ENCODE measurements around the gene HOXD4. TPM values are rescaled to one million over a fixed set of nuclear protein-coding genes. Genes with fewer than 3 reads are reported as not detected.

HOXD4 gene
- total RNA-seq (not detected), polyA plus RNA-seq (not detected)

DNA sequence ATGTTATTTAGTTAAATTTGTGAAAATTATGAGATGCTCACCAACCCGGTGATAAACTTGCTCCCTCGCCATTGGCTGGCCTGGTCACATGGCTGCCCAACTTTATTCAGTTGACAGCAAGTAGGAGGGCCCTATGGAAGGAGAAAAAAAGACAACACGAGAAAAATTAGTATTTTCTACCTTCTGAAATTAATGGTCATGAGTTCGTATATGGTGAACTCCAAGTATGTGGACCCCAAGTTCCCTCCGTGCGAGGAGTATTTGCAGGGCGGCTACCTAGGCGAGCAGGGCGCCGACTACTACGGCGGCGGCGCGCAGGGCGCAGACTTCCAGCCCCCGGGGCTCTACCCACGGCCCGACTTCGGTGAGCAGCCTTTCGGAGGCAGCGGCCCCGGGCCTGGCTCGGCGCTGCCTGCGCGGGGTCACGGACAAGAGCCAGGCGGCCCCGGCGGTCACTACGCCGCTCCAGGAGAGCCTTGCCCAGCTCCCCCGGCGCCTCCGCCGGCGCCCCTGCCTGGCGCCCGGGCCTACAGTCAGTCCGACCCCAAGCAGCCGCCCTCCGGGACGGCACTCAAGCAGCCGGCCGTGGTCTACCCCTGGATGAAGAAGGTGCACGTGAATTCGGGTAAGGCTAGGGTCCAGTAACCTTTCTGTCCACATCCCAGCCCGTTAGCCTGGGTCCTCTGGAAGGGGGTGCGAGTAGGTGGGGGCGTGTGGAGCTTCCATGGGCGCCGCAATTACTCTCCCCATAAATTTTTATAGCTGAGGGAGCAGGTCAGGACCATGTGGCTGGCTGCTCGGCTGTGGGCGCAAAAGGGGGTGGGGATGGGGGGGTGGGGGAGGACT is at the start of gene HOXD4:
Gene HOXD4 (plus strand): TSS at position 109 of the 846 bp plus-strand sequence. CDS start 84 bp downstream, at position 193.
- H3K9me3 ChIP-seq (ENCODE audit: control insufficient read depth in 1 of 2, low read length in 2 of 2) = no peaks in the 10 kb centered on the region
- H3K36me3 ChIP-seq (ENCODE audit: insufficient read depth, low read length) = no peaks in the 10 kb centered on the region
- Mint-ChIP-seq H3K36me3 (no peaks in the 10 kb centered on the region), H3K27ac (peak within 1 kb of the TSS in 2 of 7 donors; percentile 45 to 51), H3K4me1 (peaks cover 1 to 7% (median 4%) of the 10 kb centered on the region in 4 donors), H3K4me3 (peak within 1 kb of the TSS in 1 of 8 donors; percentile 31), H3K27me3 (peaks cover 68 to 77% of the 10 kb centered on the region in 2 donors), H3K9me3 (peaks cover 0 to 4% (median under 1%) of the 10 kb centered on the region in 8 donors)
- ChIA-PET POLR2A (ENCODE audit: partially characterized antibody) (no interaction called here), CTCF (ENCODE audit: partially characterized antibody) (interaction anchor here (0.7 to 1.0 kb wide), 2 partner anchors 25 to 997 kb away, joined by 3 read pairs; no protein-coding TSS in a partner anchor)
- no peak within 1 kb of the TSS for H3K27ac ChIP-seq (ENCODE audit: low read depth, low read length)
- peaks cover 64% of the 10 kb centered on the region for H3K27me3 ChIP-seq (ENCODE audit: insufficient read depth, low read length)
- DNase-seq = no peak
- H3K4me3 ChIP-seq (ENCODE audit: low read length in 2 of 2) = no peak within 1 kb of the TSS
- no peaks in the 10 kb centered on the region for H3K4me1 ChIP-seq (ENCODE audit: insufficient read depth, low read length)
- intact Hi-C loops (cut with micrococcal nuclease) = no loop called here

- intact Hi-C loops (cut with micrococcal nuclease) = no loop called here
- H3K36me3 ChIP-seq (ENCODE audit: insufficient read depth, low read length) = no peaks in the 10 kb centered on the region
- no peak overlapping the region for H3K27ac ChIP-seq (ENCODE audit: low read depth, low read length)
- H3K4me3 Mint-ChIP-seq = peak overlapping the region in 1 of 8 donors; percentile 5
- no peak for DNase-seq
- peaks cover 0 to 15% (median 4%) of the 10 kb centered on the region in 8 donors for H3K9me3 Mint-ChIP-seq
- ChIA-PET CTCF (ENCODE audit: partially characterized antibody) (interaction anchor here (1.6 to 2.4 kb wide), 2 partner anchors 25 to 414 kb away, joined by 3 to 6 read pairs; no protein-coding TSS in a partner anchor), POLR2A (ENCODE audit: partially characterized antibody) (no interaction called here)
- peaks cover 81 to 82% of the 10 kb centered on the region in 2 donors for H3K27me3 Mint-ChIP-seq
- peak overlapping the region in 2 of 7 donors; percentile 17 to 64 for H3K27ac Mint-ChIP-seq
- no peak overlapping the region for H3K4me3 ChIP-seq (ENCODE audit: low read length in 2 of 2)
- H3K4me1 ChIP-seq (ENCODE audit: insufficient read depth, low read length) = peaks cover 18% of the 10 kb centered on the region
- H3K36me3 Mint-ChIP-seq = peaks cover 0 to 2% of the 10 kb centered on the region in 2 donors
- peaks cover 13 to 47% (median 25%) of the 10 kb centered on the region in 4 donors for H3K4me1 Mint-ChIP-seq
- no peaks in the 10 kb centered on the region for H3K9me3 ChIP-seq (ENCODE audit: control insufficient read depth in 1 of 2, low read length in 2 of 2)
- H3K27me3 ChIP-seq (ENCODE audit: insufficient read depth, low read length) = peaks cover 79% of the 10 kb centered on the region
These were observed 49.5 kb upstream of the HOXD4 start for GRCh38 chr2:176101842-176102241.

DNA sequence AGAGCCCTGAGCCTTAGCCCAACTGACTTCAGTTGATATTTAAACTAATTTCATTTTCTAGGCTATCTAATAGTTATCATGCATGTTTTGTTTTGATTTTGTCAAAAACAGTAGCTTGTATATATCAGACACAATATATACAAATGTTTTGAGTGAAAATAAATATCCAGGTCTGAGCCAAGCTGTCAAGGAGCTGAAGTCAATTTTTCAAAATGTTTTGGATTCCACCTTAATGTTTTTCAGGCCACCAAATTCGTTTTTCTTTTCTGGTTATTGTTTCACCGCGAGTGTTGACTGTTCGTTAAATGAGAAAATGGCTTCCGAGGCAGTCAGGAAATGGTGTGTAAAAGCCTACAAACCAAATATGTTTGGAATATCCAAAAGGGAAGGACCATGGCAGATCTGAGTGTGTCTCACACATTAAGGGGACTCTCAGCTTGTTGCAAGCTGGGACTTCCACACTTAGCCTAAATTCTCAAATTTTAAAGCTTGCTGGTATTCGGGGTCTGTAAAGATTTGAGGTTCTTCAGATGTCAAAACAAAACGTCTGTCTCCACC is 49.0 kb upstream of the HOXD4 start:
- Histone ChIP-seq H3K27ac (ENCODE audit: low read depth, low read length) (no peak overlapping the region), H3K4me3 (ENCODE audit: low read length in 2 of 2) (no peak overlapping the region), H3K4me1 (ENCODE audit: insufficient read depth, low read length) (peaks cover 12% of the 10 kb centered on the region), H3K9me3 (ENCODE audit: control insufficient read depth in 1 of 2, low read length in 2 of 2) (no peaks in the 10 kb centered on the region), H3K27me3 (ENCODE audit: insufficient read depth, low read length) (peaks cover 79% of the 10 kb centered on the region), H3K36me3 (ENCODE audit: insufficient read depth, low read length) (no peaks in the 10 kb centered on the region)
- ChIA-PET POLR2A (ENCODE audit: partially characterized antibody) (no interaction called here), CTCF (ENCODE audit: partially characterized antibody) (interaction anchor here (1.6 to 2.4 kb wide), 2 partner anchors 25 to 415 kb away, joined by 3 to 6 read pairs; no protein-coding TSS in a partner anchor)
- Mint-ChIP-seq H3K4me3 (no peak overlapping the region), H3K27ac (peak overlapping the region in 1 of 7 donors; percentile 75), H3K36me3 (peaks cover 0 to 2% of the 10 kb centered on the region in 2 donors), H3K4me1 (peaks cover 11 to 45% (median 24%) of the 10 kb centered on the region in 4 donors), H3K27me3 (peaks cover 80 to 82% of the 10 kb centered on the region in 2 donors), H3K9me3 (peaks cover 0 to 15% (median 4%) of the 10 kb centered on the region in 8 donors)
- intact Hi-C loops (cut with micrococcal nuclease) = no loop called here
- no peak for DNase-seq

DNA sequence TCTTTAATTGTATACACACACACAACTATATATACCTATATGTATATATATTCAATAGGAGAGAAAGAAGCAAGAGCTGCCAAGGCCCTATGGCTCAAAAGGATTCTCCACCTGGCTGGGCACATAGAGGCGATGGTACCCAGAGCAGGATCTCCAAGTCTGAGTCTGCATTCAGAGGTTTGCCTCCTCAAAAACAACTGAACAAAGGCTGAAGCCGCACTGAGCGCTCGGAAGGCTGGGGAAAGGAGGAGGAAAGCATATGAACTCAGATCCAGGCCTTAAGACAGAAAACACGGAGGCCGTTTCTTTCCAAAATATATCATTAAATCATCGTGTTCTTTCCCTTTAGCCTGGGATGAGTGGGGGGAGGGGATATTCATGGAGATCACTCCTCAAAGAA is 48.2 kb upstream of the HOXD4 start:
- intact Hi-C loops (cut with micrococcal nuclease) = no loop called here
- Histone ChIP-seq H3K4me1 (ENCODE audit: insufficient read depth, low read length) (peaks cover 4% of the 10 kb centered on the region), H3K9me3 (ENCODE audit: control insufficient read depth in 1 of 2, low read length in 2 of 2) (no peaks in the 10 kb centered on the region), H3K36me3 (ENCODE audit: insufficient read depth, low read length) (no peaks in the 10 kb centered on the region), H3K27me3 (ENCODE audit: insufficient read depth, low read length) (peaks cover 71% of the 10 kb centered on the region), H3K4me3 (ENCODE audit: low read length in 2 of 2) (no peak overlapping the region), H3K27ac (ENCODE audit: low read depth, low read length) (no peak overlapping the region)
- no peak for DNase-seq
- H3K4me3 Mint-ChIP-seq = no peak overlapping the region
- POLR2A ChIA-PET (ENCODE audit: partially characterized antibody) = no interaction called here
- no peaks in the 10 kb centered on the region for H3K36me3 Mint-ChIP-seq
- peaks cover 0 to 13% (median 4%) of the 10 kb centered on the region in 8 donors for H3K9me3 Mint-ChIP-seq
- CTCF ChIA-PET (ENCODE audit: partially characterized antibody) = interaction anchor here (1.6 to 2.4 kb wide), 2 partner anchors 24 to 415 kb away, joined by 3 to 6 read pairs; no protein-coding TSS in a partner anchor
- peaks cover 6 to 37% (median 19%) of the 10 kb centered on the region in 4 donors for H3K4me1 Mint-ChIP-seq
- H3K27me3 Mint-ChIP-seq = peaks cover 73 to 74% of the 10 kb centered on the region in 2 donors
- H3K27ac Mint-ChIP-seq = peak overlapping the region in 1 of 7 donors; percentile 75

GRCh38 chr2:176103742-176104315 is 47.5 kb upstream of the HOXD4 start:
- no peak for DNase-seq

DNA sequence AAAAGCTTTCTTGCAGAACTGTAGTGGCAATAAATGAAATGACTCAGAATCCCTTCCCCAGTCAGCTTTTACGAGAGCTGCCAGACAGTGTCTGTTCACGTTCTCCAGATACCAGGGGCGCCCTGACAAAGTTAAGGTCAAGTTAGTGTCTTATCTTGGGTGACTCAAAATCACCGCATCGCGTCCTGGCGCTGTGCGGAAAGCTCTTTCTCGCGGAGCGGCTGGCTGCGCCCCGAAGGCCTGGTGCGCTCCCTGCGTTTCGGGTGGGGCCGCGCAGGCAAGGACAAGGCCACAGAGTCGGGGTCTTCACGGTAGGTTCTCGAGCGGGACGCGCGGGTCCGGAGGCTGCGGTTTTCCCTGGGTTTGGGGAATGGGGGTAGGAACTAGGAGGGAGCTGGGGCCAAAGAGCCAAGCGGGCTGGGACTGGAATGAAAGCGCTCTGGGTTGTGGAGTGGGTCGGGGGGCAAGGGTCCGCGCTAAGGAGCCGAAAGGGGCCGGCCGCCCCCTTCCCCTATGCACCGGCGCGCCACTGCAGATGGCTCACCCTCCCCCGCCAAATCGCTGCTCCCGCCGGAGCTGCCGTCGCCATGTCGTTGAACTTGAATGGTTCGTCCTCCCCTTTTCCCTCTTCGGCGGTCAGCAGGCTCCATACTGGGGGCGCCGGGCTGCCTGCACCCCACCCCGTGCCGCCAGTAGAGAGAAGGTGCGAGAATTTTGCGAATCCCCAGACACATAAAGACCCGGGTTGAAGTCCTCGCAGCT is 46.9 kb upstream of the HOXD4 start:
- peaks cover 64% of the 10 kb centered on the region for H3K27me3 ChIP-seq (ENCODE audit: insufficient read depth, low read length)
- H3K4me3 ChIP-seq (ENCODE audit: low read length in 2 of 2) = no peak overlapping the region
- POLR2A ChIA-PET (ENCODE audit: partially characterized antibody) = no interaction called here
- Mint-ChIP-seq H3K36me3 (no peaks in the 10 kb centered on the region), H3K9me3 (peaks cover 0 to 21% (median 11%) of the 10 kb centered on the region in 8 donors), H3K27ac (peak overlapping the region in 2 of 7 donors; percentile 35 to 75), H3K4me1 (peaks cover 10 to 43% (median 26%) of the 10 kb centered on the region in 4 donors), H3K27me3 (peaks cover 73 to 75% of the 10 kb centered on the region in 2 donors), H3K4me3 (peak overlapping the region in 2 of 8 donors; percentile 13 to 43)
- no peaks in the 10 kb centered on the region for H3K36me3 ChIP-seq (ENCODE audit: insufficient read depth, low read length)
- no peak overlapping the region for H3K27ac ChIP-seq (ENCODE audit: low read depth, low read length)
- H3K9me3 ChIP-seq (ENCODE audit: control insufficient read depth in 1 of 2, low read length in 2 of 2) = no peaks in the 10 kb centered on the region
- intact Hi-C loops (cut with micrococcal nuclease) = no loop called here
- CTCF ChIA-PET (ENCODE audit: partially characterized antibody) = no interaction called here
- no peak for DNase-seq
- H3K4me1 ChIP-seq (ENCODE audit: insufficient read depth, low read length) = peaks cover 4% of the 10 kb centered on the region

More at GRCh38 chr2:176103742-176104315, 47.5 kb upstream of the HOXD4 start:
- Mint-ChIP-seq H3K27me3 (peaks cover 72 to 75% of the 10 kb centered on the region in 2 donors), H3K27ac (peak overlapping the region in 2 of 7 donors; percentile 35 to 75), H3K36me3 (no peaks in the 10 kb centered on the region), H3K4me3 (peak overlapping the region in 2 of 8 donors; percentile 10 to 13), H3K9me3 (peaks cover 0 to 18% (median 6%) of the 10 kb centered on the region in 8 donors), H3K4me1 (peaks cover 7 to 42% (median 21%) of the 10 kb centered on the region in 4 donors)
- ChIA-PET CTCF (ENCODE audit: partially characterized antibody) (no interaction called here), POLR2A (ENCODE audit: partially characterized antibody) (no interaction called here)
- peaks cover 4% of the 10 kb centered on the region for H3K4me1 ChIP-seq (ENCODE audit: insufficient read depth, low read length)
- peaks cover 65% of the 10 kb centered on the region for H3K27me3 ChIP-seq (ENCODE audit: insufficient read depth, low read length)
- H3K36me3 ChIP-seq (ENCODE audit: insufficient read depth, low read length) = no peaks in the 10 kb centered on the region
- intact Hi-C loops (cut with micrococcal nuclease) = no loop called here
- H3K9me3 ChIP-seq (ENCODE audit: control insufficient read depth in 1 of 2, low read length in 2 of 2) = no peaks in the 10 kb centered on the region
- no peak overlapping the region for H3K27ac ChIP-seq (ENCODE audit: low read depth, low read length)
- H3K4me3 ChIP-seq (ENCODE audit: low read length in 2 of 2) = no peak overlapping the region

All from CD4-positive, alpha-beta memory T cell (primary cell).